HG03045 (cell line): Measurements from ENCODE around the gene SV2C.
"Not testable (repeated sequence)": the region's sequence is repeated elsewhere in the genome, so short reads cannot be mapped to it uniquely, and the experiment has no call there.

Experiments used
- ATAC-seq: cut with Tn5 transposase; IDR thresholded peaks from one replicate; pipeline ENCODE4 v1.9.1; 2021; ENCODE audit warnings: mild to moderate bottlenecking, moderate library complexity; ENCODE audit not compliant: unreplicated experiment

Gene SV2C, protein sequence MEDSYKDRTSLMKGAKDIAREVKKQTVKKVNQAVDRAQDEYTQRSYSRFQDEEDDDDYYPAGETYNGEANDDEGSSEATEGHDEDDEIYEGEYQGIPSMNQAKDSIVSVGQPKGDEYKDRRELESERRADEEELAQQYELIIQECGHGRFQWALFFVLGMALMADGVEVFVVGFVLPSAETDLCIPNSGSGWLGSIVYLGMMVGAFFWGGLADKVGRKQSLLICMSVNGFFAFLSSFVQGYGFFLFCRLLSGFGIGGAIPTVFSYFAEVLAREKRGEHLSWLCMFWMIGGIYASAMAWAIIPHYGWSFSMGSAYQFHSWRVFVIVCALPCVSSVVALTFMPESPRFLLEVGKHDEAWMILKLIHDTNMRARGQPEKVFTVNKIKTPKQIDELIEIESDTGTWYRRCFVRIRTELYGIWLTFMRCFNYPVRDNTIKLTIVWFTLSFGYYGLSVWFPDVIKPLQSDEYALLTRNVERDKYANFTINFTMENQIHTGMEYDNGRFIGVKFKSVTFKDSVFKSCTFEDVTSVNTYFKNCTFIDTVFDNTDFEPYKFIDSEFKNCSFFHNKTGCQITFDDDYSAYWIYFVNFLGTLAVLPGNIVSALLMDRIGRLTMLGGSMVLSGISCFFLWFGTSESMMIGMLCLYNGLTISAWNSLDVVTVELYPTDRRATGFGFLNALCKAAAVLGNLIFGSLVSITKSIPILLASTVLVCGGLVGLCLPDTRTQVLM

DNA sequence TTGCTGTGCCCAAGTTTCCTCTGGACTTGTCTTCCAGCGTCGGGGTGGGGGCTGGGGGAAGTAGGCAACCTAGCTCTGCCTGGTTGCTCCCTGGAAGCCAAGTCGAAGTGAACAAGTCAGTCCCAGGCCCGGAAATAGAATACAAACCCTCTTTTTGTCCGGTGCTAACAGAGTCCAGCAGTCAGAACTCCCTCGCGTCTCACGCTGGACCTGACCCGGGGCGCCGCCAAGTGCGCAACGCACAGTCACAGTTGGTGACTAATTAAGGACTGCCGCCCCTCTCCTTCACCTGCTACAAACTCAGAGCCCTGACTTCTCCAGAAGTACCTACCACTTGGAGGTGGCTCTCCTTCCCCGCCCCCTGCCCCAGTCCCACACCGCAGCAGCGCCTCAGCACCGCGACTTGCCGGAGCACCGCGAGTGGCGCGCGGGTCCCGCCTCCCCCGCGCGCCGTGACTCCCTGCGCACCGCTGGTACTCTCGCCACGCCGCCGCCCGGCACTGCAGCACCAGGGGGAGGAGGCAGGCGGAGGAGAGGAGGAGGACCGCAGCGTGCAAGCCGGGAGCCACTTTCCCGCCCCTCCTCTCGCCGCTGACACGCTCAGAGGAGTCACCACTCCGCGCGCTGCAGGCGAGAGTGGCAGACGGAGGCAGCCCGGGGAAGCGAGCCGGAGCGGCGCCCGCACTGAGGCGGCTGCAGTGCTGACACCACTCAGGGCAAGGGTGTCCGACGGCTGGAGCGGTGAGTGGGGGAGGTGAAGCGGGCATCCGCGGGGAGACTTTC lies at the start of gene SV2C:
TSS of gene SV2C (plus strand) at position 612 of the 783 bp plus-strand sequence. CDS start 48,368 bp downstream, outside the sequence.
- ATAC-seq: no peak

- ATAC-seq: not testable (repeated sequence)
Observed at GRCh38 chr5:76037736-76038151, 45.4 kb upstream of the SV2C start.

DNA sequence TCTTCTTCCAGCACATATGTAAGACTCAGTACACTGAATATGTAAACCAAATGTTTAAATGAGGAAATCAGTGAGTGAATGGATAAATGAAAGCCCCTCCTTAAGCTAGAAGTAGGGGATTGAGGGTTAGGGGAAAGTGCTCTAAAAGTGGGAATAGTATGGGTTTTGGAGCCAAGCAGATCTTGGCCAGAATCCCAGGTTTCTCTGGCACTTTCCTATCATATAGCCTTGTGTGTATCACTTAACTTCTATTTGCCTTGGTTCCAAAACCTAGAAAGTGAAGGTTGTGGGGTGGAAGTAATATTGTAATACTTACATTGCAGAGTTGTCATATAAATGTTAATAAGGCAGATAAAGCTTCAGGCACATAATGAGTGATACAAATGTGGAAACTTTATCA lies 45.0 kb upstream of the SV2C start:
- no peak for ATAC-seq

GRCh38 chr5:76040806-76041205 lies 42.4 kb upstream of the SV2C start:
- no peak for ATAC-seq

DNA sequence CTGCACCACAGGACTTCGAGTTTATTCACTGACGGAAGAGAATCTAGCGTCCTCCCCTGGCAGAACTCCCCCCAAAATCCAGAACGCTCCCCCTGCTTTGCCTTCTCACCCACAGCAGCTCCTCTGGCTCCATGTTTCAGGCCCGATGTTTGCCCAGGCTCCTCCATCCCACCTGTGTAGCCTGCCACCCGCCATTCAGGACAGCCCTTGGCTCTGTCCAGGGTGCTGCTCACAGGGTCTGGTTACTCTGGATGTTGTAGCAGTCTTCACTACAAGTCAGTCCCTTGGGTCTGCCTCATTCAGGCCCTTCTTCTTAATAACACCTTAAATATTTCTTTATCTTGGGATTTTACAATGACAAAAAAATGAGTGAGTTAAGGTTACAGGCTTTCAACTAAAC lies 41.3 kb upstream of the SV2C start:
- ATAC-seq: no peak

DNA sequence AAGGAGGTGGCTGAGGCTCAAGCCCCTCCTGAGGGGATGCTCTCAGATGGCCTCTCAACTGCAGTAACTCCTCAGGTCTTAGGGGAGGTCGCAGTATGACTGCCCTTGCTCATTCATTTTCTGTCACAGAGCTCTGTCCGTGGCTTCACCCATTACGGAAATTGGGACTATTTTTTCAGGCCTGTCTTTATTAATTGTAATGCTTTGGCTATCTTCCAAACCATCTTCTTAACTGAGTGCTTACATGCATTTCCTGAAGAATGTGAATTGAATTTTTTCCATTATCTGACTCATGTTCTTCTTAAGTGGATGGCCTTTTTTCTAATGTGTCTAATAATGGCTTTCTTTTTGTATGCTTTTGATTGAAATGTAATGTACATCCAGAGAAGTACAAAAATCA lies 36.4 kb upstream of the SV2C start:
- no peak for ATAC-seq

- ATAC-seq: no peak
Observed at GRCh38 chr5:76050134-76050533, 33.0 kb upstream of the SV2C start.

DNA sequence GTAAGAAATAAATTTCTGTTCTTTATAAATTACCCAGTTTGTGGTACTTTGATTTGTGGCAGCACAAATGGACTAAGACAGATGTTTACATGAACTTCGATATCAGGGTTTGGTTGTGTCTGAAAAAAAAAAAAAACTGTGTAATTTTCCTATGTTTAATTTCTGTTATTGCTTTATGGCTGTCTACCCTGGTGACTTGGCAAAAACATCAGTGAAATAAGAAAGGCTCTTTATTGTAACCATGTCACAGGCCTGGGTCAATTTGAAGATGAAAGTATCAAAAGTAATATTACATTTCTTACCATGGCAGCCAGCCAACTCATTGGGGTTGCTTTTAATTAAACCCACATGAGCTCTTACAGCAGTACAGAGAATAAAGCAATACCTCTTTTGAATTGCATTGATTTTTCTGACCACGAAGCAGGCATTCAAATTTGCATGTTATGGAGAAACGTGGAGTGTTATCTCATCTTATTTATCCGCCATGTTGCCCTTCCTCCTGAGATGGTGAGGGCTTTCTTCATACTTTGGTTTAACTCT lies 20.6 kb upstream of the SV2C start:
- ATAC-seq: no peak

DNA sequence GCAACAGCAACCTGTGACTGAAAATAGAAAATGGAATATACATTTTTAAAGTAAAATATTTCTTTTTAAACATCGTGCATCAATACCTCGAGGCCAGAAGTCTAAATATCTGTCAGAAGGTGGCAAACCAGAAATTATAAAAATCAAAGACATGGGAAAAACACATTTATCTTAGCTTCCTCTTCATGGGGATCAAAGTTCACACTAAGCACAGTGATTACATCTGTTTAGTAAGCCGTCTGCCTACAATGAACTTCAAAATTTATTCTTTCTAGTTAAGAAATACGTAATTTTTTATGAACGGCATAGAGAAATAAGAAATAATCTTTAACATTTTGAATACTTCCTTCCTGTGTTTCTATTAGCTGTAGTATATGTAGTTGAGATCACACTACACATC lies 17.9 kb upstream of the SV2C start:
- no peak for ATAC-seq

GRCh38 chr5:76069061-76069735 lies 14.0 kb upstream of the SV2C start:
- no peak for ATAC-seq

DNA sequence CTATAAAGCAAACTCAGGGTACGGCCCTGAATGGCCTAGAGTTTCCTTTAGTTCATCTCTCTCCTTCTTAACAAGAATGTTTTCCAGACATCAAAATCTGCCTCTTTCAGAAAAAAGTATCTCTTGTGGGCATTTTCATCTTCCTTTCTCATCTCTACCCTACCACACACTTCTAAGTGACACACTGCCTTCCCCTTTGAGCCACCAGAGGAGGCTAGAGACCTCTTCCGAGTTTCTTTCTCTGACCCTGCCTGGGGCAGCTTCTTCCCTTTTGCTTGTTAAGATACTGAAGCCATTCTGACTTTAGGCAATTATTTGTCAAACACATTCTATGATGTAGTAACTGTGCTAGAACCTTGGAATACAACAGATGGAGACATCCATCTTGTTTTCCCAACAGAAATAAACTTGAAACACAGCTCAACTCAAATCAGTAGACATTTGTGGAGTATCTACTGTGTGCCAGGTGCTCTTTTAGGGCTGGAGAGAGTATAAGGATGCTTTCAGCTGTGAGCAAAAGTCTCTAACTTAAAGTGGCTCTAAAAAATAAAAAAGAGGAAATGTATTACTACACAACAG lies 8.6 kb upstream of the SV2C start:
- no peak for ATAC-seq

DNA sequence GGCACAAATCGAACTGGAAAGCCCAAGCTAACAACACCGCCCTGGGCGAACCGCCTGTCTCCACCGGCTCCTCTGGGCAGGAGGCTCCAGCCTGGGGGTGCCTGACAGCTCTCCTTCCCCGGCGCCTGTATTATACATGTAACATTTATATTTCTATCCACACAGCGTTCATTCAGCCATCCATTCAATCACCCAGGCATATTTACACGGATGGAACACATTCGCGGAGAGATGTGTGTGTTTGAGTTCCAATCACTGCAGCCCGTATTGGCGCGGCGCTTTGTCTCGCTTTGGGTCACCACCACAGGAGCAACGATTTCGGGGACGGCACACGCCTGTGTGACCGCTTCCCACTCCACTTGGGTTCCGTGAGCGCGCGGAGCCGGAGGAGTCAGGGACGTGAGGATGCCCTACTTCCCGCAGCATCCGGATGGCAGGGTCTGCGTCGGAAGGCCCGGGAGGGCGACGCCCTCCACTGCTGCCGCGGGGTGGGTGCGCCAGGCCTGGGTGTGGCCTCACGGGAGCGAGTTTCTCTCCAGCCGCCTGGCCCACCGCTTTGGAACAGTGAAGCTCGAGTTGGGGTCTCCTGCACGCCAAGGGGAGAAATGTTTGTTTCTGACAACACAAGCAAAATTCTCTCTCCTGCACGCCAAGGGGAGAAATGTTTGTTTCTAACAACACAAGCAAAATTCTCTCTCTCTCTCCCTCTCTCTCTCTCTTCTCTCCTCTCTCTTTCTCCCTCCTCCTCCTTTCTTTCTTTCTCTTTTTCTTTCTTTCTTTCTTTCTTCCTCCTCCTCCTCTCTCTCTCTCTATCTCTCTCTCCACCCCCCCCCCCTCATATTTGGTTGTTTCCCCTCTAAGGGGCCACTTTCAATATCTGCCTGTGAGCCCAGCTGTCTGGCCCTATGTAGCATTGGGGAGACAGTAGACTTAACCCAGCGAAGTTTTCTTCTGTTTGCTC lies 1.1 kb upstream of the SV2C start:
- no peak for ATAC-seq

DNA sequence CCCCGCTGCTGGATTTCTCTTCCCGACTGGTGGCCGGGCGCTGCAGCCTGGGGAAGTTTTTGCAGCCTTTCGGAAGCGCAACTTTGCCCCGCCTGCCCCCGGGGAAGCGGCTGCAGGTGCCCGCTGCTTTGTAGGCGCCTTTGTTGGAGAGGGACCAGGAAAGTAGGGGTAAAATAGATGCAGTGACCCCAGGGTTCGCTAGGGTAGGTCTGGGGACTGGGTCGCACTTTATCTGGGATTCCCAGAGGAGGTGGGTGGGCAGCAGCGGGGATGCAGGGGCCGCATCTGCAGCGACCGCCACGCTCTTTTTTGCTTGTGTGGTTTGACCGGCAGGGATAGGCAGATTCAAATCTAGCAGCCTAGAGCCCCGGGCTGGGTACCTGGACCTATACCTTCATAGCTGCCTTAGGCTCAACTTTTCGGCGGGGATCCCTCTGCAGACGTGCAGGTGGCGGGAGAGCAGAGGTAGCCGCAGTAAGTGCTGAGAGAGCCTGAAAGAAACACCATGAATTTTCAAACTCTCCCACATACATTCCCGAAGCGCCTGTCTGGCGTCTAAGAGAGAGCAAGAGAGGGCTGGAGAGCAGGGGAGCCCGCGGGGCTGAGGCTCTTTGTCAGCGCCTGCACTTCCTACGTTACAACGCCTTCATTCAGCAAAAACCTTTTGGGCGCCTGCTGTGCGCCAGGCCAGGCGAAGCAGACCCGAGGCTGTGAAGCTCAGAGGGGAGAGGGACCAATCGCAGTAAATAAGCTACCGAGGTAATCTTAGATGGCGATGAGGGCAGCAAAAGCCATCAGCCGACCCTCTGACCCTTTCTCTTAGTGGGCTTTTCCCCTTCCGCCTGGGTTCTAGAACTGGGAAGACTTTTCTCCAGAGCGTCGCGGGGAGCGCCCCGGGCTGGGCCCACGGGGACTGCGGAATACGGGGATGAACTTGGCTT lies 642 bp downstream of the SV2C start:
- ATAC-seq: no peak

GRCh38 chr5:76084496-76085242 lies 1.5 kb downstream of the SV2C start:
- ATAC-seq: no peak

DNA sequence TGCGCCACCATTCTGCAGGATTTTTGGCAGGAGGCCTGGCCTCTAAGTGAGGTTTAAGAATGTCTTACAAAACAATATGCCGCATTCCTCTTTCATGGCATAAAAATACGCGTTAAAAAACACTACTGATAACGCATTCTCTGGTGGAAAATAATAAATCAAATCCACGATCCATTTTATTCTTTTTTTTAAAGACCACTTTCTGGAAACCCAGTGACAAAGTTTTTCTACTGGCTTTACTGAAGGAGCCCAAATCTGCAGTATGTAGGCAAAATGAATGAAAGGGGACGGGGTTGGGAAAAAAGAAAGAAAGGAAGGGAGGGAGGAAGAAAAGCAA lies 2.0 kb downstream of the SV2C start:
- ATAC-seq: no peak

GRCh38 chr5:76086095-76086494 lies 2.9 kb downstream of the SV2C start:
- no peak for ATAC-seq

DNA sequence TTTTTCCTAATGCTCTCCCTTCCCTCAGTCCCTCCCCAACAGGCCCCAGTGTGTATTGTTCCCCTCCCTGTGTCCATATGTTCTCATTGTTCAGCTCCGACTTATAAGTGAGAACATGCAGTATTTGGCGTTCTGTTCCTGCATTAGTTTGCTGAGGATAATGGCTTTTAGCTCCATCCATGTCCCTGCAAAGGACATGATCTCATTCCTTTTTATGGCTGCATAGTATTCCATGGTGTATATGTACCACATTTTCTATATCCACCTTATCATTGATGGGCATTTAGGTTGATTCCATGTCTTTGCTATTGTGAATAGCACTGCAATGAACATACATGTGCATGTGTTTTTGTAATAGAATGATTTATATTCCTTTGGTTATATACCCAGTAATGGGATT lies 6.0 kb downstream of the SV2C start:
- not testable (repeated sequence) for ATAC-seq
